Calu3 (cell line): Measurements from ENCODE around the gene SLC16A6. TPM values are rescaled to one million over a fixed set of nuclear protein-coding genes. Genes with fewer than 3 reads are reported as not detected.
"Not testable (repeated sequence)": the region's sequence is repeated elsewhere in the genome, so short reads cannot be mapped to it uniquely, and the experiment has no call there.

ENCODE experiments used
- BruUV-seq: library from RNA; stranded (reverse); fragments of 400-500 nt; replicated peaks from 2 replicates; lab custom pipeline; 2021; lab: Mats Ljungman, UMichigan
- CTCF ChIA-PET: fragments of 300-600 bp; sonication (Branson Sonifier 250); formaldehyde crosslinking; loops from one replicate; lab custom pipeline; 2022; ENCODE audit warnings: antibody characterized with exemption; lab: Charles Lee
- DNase-seq: peaks from one replicate; pipeline ENCODE4 v3.0.0; 2022
- H3K27ac Mint-ChIP-seq: one replicate; pipeline ENCODE4 v1.8.0; 2022; ENCODE audit warnings: mixed read lengths; ENCODE audit not compliant: unreplicated experiment
- H3K27me3 Mint-ChIP-seq: one replicate; pipeline ENCODE4 v1.8.0; 2022; ENCODE audit warnings: mixed read lengths; ENCODE audit not compliant: unreplicated experiment
- H3K36me3 Mint-ChIP-seq: one replicate; pipeline ENCODE4 v1.8.0; 2022; ENCODE audit warnings: mild to moderate bottlenecking, moderate library complexity, mixed read lengths; ENCODE audit not compliant: insufficient read depth, unreplicated experiment
- H3K4me1 Mint-ChIP-seq: one replicate; pipeline ENCODE4 v1.8.0; 2022; ENCODE audit warnings: mild to moderate bottlenecking, low read depth, mixed read lengths; ENCODE audit not compliant: unreplicated experiment
- H3K4me3 Mint-ChIP-seq: one replicate; pipeline ENCODE4 v1.8.0; 2022; ENCODE audit warnings: mild to moderate bottlenecking, low read depth, moderate library complexity, mixed read lengths; ENCODE audit not compliant: unreplicated experiment
- H3K9me3 Mint-ChIP-seq: one replicate; pipeline ENCODE4 v1.8.0; 2022; ENCODE audit warnings: low read depth, mixed read lengths; ENCODE audit not compliant: unreplicated experiment
- intact Hi-C: fragments of 100-400 bp; cut with micrococcal nuclease; formaldehyde crosslinking; loops from one replicate; pipeline ENCODE4 v1.10.0; 2022; ENCODE audit not compliant: unreplicated experiment
- total RNA-seq: library from RNA; stranded (reverse); gene quantifications from 2 replicates; pipeline ENCODE4 v1.2.3, GENCODE V29; 2022
- TF ChIP-seq, protein P1 (sequence below): fragments of 200-600 bp; IDR thresholded peaks from one replicate; pipeline ENCODE4 v1.8.0; 2022; ENCODE audit warnings: antibody characterized with exemption; ENCODE audit not compliant: unreplicated experiment

SLC16A6 gene
- total RNA-seq, 1 experiment from 2014 or later: 0.19 TPM

DNA sequence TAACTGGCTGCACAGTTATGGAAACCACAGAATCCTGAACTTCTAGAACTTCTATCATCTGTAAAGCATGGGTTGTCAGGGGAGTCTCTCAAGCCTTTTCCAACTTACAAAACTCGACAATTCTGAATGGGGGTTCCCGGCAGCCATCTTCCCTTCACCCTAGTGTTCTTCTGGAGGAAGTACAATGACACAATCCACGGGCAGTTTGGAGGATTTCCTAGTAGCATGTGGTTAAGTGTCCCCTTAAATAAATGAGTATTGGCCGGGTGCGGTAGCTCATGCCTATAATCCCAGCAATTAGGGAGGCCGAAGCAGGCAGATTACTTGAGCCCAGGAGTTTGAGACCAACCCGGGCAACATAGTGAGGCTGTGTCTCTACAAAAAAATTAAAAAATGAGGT lies 2.1 kb downstream of the SLC16A6 start:
- no TSS peak for BruUV-seq
- Mint-ChIP-seq H3K27me3 (peaks cover 66% of the 10 kb centered on the region), H3K36me3 (peaks cover 19% of the 10 kb centered on the region)

DNA sequence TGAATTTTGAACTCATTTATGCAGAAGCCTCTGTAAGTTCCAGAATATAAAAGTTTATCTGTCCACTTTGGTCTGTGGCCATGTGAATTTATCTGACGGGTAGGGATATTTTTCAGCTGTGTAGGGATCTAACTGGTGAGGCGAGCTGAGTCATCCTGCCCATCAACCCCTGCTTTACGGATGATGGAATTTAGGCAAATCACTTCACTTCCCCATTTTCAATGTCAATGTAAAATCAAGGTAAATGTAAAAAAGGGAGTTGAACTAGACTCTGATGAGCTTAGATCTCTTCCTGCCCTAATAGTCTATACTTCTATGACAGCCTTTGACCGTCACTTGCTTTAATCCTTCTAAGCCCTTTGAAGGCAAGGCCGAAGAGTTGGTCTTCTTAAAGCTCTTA lies 2.6 kb downstream of the SLC16A6 start:
- Mint-ChIP-seq H3K36me3 (peaks cover 19% of the 10 kb centered on the region), H3K4me1 (peaks cover 8% of the 10 kb centered on the region), H3K9me3 (no peaks in the 10 kb centered on the region), H3K27ac (no peak overlapping the region), H3K4me3 (no peak overlapping the region), H3K27me3 (peaks cover 66% of the 10 kb centered on the region)
- BruUV-seq: no TSS peak
- DNase-seq: no peak
- intact Hi-C loops: no loop called here
- CTCF ChIA-PET: interaction anchor here (0.5 to 1.1 kb wide), 2 partner anchors 110 to 178 kb away, joined by 3 to 4 read pairs; no protein-coding TSS in a partner anchor
- TF ChIP-seq, protein P1, sequence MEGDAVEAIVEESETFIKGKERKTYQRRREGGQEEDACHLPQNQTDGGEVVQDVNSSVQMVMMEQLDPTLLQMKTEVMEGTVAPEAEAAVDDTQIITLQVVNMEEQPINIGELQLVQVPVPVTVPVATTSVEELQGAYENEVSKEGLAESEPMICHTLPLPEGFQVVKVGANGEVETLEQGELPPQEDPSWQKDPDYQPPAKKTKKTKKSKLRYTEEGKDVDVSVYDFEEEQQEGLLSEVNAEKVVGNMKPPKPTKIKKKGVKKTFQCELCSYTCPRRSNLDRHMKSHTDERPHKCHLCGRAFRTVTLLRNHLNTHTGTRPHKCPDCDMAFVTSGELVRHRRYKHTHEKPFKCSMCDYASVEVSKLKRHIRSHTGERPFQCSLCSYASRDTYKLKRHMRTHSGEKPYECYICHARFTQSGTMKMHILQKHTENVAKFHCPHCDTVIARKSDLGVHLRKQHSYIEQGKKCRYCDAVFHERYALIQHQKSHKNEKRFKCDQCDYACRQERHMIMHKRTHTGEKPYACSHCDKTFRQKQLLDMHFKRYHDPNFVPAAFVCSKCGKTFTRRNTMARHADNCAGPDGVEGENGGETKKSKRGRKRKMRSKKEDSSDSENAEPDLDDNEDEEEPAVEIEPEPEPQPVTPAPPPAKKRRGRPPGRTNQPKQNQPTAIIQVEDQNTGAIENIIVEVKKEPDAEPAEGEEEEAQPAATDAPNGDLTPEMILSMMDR: no peak

More for the DNA sequence above, 2.1 kb downstream of the SLC16A6 start:
- TF ChIP-seq, protein P1: no peak
- CTCF ChIA-PET: interaction anchor here (1.1 kb wide), 1 partner anchor 110 kb away, joined by 4 read pairs; no protein-coding TSS in a partner anchor
- DNase-seq: no peak
- Mint-ChIP-seq H3K9me3 (no peaks in the 10 kb centered on the region), H3K4me3 (no peak overlapping the region), H3K27ac (no peak overlapping the region), H3K4me1 (peaks cover 8% of the 10 kb centered on the region)
- intact Hi-C loops: no loop called here

DNA sequence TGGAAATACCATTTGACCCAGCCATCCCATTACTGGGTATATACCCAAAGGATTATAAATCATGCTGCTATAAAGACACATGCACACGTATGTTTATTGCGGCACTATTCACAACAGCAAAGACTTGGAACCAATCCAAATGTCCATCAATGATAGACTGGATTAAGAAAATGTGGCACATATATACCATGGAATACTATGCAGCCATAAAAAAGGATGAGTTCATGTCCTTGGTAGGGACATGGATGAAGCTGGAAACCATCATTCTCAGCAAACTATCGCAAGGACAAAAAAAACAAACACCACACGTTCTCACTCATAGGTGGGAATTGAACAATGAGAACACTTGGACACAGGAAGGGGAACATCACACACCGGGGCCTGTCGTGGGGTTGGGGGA lies 9.0 kb downstream of the SLC16A6 start:
- H3K9me3 Mint-ChIP-seq, DNase-seq, BruUV-seq, H3K27me3 Mint-ChIP-seq, H3K4me1 Mint-ChIP-seq, intact Hi-C loops, H3K36me3 Mint-ChIP-seq, H3K4me3 Mint-ChIP-seq, H3K27ac Mint-ChIP-seq: not testable (repeated sequence)
- CTCF ChIA-PET: interaction anchor here (0.7 kb wide), 2 partner anchors 312 to 477 kb away, joined by 4 read pairs; no protein-coding TSS in a partner anchor

DNA sequence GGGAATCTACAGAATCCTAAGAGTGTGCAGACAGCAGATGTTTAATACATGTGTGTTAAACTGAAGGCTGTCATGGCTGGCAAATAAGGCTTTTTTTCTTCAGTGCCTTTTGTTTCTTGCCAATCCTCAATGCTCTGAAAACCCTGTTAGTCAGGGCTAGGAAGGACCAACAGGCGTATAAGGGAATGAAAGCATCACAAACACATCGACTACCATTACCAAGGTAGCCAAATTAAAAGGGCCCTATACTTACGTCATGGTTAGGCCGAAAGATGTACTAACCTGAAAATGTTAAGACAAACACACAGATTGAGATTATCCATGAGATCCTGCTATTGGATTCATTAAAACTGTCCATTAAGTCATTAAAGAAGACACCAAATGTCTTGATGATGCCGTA lies 13.1 kb downstream of the SLC16A6 start:
- TF ChIP-seq, protein P1: no peak
- DNase-seq: no peak
- intact Hi-C loops: no loop called here
- no TSS peak for BruUV-seq
- H3K9me3 Mint-ChIP-seq: no peaks in the 10 kb centered on the region
- CTCF ChIA-PET: no interaction called here
- no peak overlapping the region for H3K4me3 Mint-ChIP-seq
- no peaks in the 10 kb centered on the region for H3K27me3 Mint-ChIP-seq
- H3K36me3 Mint-ChIP-seq: no peaks in the 10 kb centered on the region
- H3K27ac Mint-ChIP-seq: no peak overlapping the region
- no peaks in the 10 kb centered on the region for H3K4me1 Mint-ChIP-seq

DNA sequence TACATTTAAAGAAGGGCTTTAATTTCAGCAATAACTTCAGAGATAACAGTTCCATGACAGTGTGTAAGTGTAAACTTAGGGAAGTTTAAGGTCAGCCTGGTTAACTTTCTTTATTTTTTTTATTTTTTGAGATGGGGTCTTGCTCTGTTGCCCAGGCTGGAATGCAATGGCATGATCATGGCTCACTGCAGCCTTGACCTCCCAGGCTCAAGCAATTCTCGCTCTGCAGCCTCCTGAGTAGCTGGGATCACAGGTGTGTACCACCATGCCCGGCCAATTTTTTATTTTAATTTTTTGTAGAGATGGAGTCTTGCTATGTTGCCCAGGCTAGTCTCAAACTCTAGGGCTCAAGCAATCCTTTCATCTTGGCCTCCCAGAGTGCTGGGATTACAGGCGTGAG lies 14.6 kb downstream of the SLC16A6 start:
- intact Hi-C loops, H3K27ac Mint-ChIP-seq, H3K27me3 Mint-ChIP-seq, H3K36me3 Mint-ChIP-seq, H3K9me3 Mint-ChIP-seq, BruUV-seq, DNase-seq, CTCF ChIA-PET, H3K4me1 Mint-ChIP-seq, H3K4me3 Mint-ChIP-seq: not testable (repeated sequence)
